KG1 (cell line): Measurements from ENCODE around the gene VPS45.
"Not testable (repeated sequence)": the region's sequence is repeated elsewhere in the genome, so short reads cannot be mapped to it uniquely, and the experiment has no call there.

Experiments
- DNase-seq: peaks from one replicate; lab custom pipeline; 2025; lab: John Stamatoyannopoulos, UW

Gene VPS45

GRCh38 chr1:150161747-150162581 lies 94.4 kb downstream of the VPS45 start:
- DNase-seq = no peak

GRCh38 chr1:150162582-150162861 lies 94.9 kb downstream of the VPS45 start:
- DNase-seq = no peak

DNA sequence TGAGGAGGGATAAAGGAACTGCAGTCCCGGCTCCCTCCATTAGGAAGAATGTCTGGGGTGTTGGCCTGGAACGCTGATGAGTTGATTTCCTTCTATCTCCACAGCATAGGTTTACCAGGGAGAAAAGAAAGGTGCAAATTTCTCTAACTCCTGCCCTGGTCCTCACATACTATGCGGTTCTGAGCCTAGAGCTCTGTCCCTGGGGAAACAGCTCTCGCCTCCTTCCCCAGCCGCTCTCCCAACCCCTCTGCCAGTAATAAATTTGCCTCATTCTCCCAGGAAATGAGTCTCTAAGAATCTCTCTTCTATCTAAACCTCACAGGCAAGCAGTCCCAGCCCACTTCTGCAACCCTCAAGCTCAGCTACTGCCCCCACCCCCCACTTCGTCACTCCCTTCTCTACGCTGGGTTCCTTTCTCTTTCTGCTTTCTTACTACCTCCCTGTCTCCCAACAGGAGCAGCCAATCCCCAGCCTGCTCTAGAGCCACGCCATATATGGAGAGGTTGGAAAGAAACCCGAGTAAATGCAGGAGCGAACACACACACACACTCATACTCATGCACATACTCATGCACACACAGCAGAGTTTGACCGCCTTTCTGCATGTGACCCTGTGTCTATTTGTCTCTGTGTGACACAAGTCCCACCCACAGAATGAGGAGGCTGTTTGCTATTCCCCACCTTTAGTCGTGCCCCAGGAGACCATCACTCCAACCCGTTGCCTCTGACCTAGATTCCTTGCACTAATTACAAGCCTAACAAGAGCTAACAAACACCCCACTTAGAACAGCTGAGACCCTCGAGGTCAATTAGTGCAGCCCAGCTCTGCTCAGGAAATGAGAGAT lies 95.5 kb downstream of the VPS45 start:
- peak; percentile 37 for DNase-seq

- no peak for DNase-seq
Measured at GRCh38 chr1:150164224-150164623, 96.6 kb downstream of the VPS45 start.

DNA sequence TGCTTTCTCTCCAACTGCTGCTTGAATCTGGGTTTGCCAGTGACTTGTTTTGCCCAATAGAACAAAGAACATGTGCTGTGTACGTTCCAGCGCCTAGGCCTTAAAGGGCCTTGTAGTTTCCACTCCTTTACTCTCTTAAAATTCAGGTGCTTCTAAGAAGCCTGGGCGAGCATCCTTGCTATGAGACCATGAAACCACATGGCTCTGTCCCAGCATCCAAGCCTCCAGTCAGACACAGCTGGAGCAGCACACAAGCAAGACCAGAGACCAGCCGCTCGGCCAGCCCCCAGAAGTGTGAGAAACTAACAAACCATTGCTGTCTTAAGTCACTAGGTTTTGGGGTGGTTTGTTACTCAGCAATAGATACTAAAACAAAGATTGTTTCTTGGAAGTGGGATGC lies 97.2 kb downstream of the VPS45 start:
- DNase-seq = no peak

- no peak for DNase-seq
Measured at GRCh38 chr1:150165622-150166612, 98.3 kb downstream of the VPS45 start.

GRCh38 chr1:150168960-150169601 lies 101.5 kb downstream of the VPS45 start:
- no peak for DNase-seq

GRCh38 chr1:150171801-150172200 lies 104.2 kb downstream of the VPS45 start:
- DNase-seq = no peak

GRCh38 chr1:150173141-150173585 lies 105.6 kb downstream of the VPS45 start:
- no peak for DNase-seq

DNA sequence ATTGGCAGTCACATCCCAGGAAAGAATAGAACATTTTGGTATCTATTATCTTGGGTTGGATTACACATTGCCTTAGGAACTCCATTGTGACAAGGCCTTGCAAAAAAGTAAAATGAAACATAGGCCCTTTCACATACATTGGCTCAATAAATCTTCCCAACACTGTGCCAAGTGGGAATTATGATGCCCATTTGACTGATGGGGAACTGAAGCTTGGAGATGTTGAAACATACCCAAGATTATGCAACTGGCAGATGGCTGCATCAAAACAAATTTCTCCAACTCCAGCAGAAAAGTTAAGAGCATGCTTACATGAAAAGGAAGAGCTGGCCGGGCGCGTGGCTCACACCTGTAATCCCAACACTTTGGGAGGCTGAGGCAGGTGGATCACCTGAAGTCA lies 109.0 kb downstream of the VPS45 start:
- no peak for DNase-seq

- DNase-seq = no peak
Measured at GRCh38 chr1:150178548-150178947, 111.0 kb downstream of the VPS45 start.

DNA sequence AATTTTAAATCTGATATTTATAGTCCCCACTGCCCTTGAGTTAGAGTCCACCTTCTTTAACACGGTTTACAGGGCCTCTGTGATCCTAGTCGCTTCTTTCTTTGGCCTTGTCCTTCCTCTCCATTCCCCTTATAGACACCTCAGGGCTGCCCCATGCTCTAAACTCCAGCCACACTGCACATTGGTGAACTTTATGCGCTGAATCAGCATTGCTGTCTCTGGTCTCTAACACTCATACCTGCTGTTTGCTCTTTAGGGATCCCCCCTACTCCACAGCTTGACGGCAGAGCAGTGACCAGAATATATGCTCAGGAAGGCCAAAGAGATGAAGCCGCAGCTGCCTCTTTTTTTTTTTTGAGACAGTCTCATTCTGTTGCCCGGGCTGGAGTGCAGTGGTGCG lies 112.3 kb downstream of the VPS45 start:
- DNase-seq = no peak

- no peak for DNase-seq
Measured at GRCh38 chr1:150180474-150180873, 112.9 kb downstream of the VPS45 start.

DNA sequence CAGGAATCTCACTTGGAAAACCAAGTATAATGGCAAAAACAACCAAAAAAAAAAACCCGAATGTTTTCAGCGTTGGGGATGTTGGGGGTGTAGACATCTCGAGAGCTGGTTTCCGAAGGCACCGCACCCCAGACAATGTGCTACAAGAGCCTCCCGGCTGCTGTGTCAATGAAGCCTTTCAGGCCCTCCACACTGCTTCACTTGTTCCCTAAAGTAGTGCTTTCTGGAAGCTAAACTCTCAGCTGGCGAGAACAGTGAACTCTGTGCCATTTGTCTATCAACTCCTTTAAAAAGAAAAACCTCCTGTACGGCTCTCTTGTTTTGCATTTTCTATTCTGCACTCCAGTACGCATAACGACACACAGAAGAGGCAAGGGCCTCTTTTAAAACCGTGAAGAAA lies 114.7 kb downstream of the VPS45 start:
- no peak for DNase-seq

DNA sequence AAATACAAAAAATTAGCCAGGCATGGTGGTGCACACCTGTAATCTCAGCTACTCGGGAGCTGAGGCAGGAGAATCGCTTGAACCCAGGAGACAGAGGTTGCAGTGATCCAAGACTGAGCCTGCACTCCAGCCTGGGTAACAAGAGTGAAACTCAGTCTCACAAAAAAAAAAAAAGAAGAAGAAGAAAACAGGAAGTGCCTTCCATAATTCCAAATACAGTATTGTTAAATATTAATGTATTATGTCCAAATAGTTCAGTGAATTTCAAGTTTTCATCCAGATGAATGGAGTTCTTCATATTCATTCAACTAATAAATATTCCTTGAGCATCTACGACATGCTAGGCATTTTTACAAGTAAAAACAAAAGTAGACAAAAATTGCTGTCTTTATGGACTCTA lies 115.5 kb downstream of the VPS45 start:
- no peak for DNase-seq

- DNase-seq = no peak
Measured at GRCh38 chr1:150185481-150185880, 117.9 kb downstream of the VPS45 start.

GRCh38 chr1:150186438-150186788 lies 118.8 kb downstream of the VPS45 start:
- DNase-seq = not testable (repeated sequence)

DNA sequence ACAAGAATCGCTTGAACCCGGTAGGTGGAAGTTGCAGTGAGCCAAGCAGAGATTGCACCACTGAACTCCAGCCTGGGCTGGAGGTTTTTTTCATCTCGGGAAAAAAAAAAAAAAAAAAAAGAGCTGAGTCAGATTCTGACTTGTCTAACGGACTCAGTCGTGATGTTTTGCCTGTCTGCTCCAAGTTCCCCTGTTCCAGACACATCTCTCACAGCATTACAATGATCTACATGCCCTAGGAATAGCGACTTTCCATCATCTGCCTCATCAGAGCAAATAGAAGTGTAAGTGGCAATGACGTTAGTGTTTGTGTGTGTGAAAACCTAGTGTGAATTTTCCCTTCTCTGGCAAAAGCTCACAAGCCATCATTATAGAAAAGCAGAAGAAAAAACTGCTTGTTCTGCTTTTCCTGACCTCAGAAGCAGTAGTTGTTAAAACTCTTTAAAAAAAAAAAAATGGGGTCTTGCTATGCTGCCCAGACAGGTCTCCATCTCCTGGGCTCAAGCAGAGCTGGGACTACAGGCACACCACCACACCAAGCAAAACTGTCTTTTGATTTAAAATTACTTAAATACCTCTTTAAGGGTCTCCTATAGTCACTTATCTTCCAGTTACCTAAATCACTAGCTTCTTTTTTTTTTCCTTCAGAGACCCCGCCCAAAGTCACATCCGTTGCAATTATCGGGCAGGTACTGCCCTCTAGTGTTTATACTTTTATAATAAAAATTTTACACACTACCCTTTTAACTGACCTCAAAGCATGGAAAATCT lies 119.4 kb downstream of the VPS45 start:
- DNase-seq = no peak

DNA sequence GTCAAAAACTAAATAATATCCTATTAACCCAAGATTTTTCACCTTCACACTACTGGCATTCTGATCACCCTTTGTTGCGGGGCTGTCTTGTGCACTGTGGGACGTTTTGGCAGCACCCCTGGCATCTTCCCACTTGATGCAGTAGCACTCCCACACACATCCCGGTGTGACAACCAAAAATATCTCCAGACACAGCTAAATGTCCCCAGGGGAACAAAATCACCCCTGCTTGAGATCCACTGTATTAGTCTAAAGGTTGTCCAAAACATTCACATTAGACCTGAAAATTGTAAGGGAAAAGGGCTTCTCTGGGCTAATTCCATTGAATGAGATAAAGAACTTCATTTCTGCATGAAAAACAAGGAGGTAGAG lies 120.0 kb downstream of the VPS45 start:
- DNase-seq = no peak

DNA sequence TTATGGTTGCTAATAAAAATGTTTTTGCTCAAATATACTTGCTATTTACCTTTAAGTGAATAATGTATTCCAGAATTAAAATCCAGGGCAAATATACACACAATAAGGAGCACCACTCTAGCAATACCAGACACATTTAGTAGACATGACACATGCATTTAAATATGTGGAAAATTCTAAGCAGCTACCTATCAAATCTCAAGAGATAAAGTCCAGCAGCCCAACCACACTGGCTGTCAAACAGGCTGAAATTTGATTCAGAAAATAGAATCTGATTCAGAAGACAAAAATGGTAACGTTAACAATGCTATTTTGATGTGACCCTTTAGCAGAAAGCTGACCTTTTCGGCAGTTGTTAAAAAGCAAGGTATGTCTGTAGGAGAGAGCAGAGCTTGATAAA lies 124.4 kb downstream of the VPS45 start:
- DNase-seq = no peak
